Osteoblast (primary cell): ENCODE results near the gene NDUFV2. TPM values are rescaled to one million over a fixed set of nuclear protein-coding genes. Genes with fewer than 3 reads are reported as not detected.

ENCODE experiments used
- DNase-seq: peaks from one replicate; pipeline ENCODE4 v3.0.0; 2011; ENCODE audit warnings: low spot score, mixed read lengths; ENCODE audit not compliant: insufficient read length; ENCODE audit errors: missing footprints
- H2AFZ ChIP-seq: 2 replicates; pipeline ENCODE4 v1.6.0; 2011; ENCODE audit warnings: mild to moderate bottlenecking, low read length
- H3K27ac ChIP-seq: 2 replicates; pipeline ENCODE4 v1.5.1; 2011; ENCODE audit warnings: mild to moderate bottlenecking, low read depth, low read length, moderate library complexity
- H3K27me3 ChIP-seq: 2 replicates; pipeline ENCODE4 v1.6.0; 2012; ENCODE audit warnings: mild to moderate bottlenecking, control low read depth, inconsistent platforms, low read length, moderate library complexity; ENCODE audit not compliant: insufficient read depth
- H3K36me3 ChIP-seq: 2 replicates; pipeline ENCODE4 v1.5.1; 2011; ENCODE audit warnings: mild to moderate bottlenecking, low read length, control low read depth, moderate library complexity; ENCODE audit not compliant: insufficient read depth
- H3K4me1 ChIP-seq: 2 replicates; pipeline ENCODE4 v1.5.1; 2011; ENCODE audit warnings: mild to moderate bottlenecking, low read length, control low read depth, moderate library complexity; ENCODE audit not compliant: insufficient read depth
- H3K4me2 ChIP-seq: 2 replicates; pipeline ENCODE4 v1.6.0; 2011; ENCODE audit warnings: mild to moderate bottlenecking, low read length; ENCODE audit not compliant: insufficient read depth
- H3K4me3 ChIP-seq: fragments of 200-600 bp; sonication (generic); 3 replicates; pipeline ENCODE4 v1.5.1; 2012; ENCODE audit warnings: mild to moderate bottlenecking, low read length, inconsistent platforms; ENCODE audit not compliant: insufficient read depth
- H3K79me2 ChIP-seq: 2 replicates; pipeline ENCODE4 v1.6.0; 2012; ENCODE audit warnings: mild to moderate bottlenecking, low read length, control low read depth, inconsistent platforms; ENCODE audit not compliant: insufficient read depth
- H3K9me3 ChIP-seq: 2 replicates; pipeline ENCODE4 v1.5.1; 2011; ENCODE audit warnings: low read depth, low read length, control low read depth
- H4K20me1 ChIP-seq: 2 replicates; pipeline ENCODE4 v1.6.0; 2012; ENCODE audit warnings: mild to moderate bottlenecking, low read length, control low read depth; ENCODE audit not compliant: insufficient read depth
- total RNA-seq: library from RNA; depleted of rRNA; stranded (reverse); fragments of >200 nt; gene quantifications from 2 replicates; pipeline ENCODE4 v1.2.3, GENCODE V29; 2012
- TF ChIP-seq, protein P1 (sequence below): IDR thresholded peaks from 2 replicates; pipeline ENCODE4 v1.5.1; 2011; ENCODE audit warnings: mild to moderate bottlenecking, low read depth, low read length, moderate library complexity; ENCODE audit errors: extremely low read depth

NDUFV2 gene
- total RNA-seq = 95.9 and 102 TPM in 2 replicates

DNA sequence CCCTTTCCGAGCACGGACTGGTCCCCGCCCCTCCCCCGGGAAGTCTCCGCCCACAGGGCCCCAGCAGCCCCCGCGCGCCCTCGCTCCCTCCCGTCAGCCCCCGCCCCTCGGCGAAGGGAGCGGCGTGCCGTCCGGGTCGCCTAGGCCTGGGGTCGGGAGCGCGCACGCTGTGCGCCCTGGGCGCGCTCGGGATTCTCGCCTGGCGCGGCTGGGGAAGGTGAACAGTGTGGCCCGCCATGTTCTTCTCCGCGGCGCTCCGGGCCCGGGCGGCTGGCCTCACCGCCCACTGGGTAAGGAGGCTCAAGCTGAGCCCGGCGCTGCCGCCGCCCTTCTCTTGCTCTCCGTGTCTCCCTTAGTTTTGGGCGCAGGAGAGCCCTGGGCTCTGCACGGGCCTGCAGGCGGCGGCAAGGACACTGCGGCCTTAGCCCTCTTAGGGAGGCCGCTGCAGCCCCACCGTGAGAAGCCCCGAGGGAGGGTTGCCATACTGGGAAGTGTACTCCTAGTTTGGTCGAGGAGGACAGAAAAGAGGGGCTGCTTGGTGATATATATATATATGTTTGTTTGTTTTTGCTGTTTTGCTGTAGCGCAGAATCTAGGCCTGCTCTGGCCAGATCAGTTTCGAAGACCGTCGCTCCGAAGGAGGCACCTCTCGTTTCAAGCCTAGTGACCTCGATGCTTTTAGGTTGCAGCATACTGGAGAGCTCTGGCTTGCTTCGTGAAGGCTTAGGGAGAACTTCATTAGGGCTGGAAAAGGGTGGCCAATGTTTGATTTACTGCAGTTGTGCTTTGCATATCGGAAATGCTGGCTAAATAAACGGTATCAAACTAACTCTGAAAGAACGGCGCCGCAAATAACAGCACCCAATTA, at the start of gene NDUFV2:
Gene NDUFV2, plus strand, starts transcription at position 192 of the 868 bp plus-strand sequence. Its CDS starts 45 bp downstream, at position 237.
- no peaks in the 10 kb centered on the region for H3K36me3 ChIP-seq
- peaks cover 52% of the 10 kb centered on the region for H3K79me2 ChIP-seq
- H3K27me3 ChIP-seq = no peaks in the 10 kb centered on the region
- no peaks in the 10 kb centered on the region for H3K9me3 ChIP-seq
- DNase-seq = peak; percentile 97
- H3K27ac ChIP-seq = peak within 1 kb of the TSS; percentile 93
- peak within 1 kb of the TSS; percentile 97 for H3K4me2 ChIP-seq
- H3K4me1 ChIP-seq = peaks cover 44% of the 10 kb centered on the region
- peak within 1 kb of the TSS; percentile 76 for H2AFZ ChIP-seq
- H3K4me3 ChIP-seq = peak within 1 kb of the TSS; percentile 81
- TF ChIP-seq, protein P1, sequence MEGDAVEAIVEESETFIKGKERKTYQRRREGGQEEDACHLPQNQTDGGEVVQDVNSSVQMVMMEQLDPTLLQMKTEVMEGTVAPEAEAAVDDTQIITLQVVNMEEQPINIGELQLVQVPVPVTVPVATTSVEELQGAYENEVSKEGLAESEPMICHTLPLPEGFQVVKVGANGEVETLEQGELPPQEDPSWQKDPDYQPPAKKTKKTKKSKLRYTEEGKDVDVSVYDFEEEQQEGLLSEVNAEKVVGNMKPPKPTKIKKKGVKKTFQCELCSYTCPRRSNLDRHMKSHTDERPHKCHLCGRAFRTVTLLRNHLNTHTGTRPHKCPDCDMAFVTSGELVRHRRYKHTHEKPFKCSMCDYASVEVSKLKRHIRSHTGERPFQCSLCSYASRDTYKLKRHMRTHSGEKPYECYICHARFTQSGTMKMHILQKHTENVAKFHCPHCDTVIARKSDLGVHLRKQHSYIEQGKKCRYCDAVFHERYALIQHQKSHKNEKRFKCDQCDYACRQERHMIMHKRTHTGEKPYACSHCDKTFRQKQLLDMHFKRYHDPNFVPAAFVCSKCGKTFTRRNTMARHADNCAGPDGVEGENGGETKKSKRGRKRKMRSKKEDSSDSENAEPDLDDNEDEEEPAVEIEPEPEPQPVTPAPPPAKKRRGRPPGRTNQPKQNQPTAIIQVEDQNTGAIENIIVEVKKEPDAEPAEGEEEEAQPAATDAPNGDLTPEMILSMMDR = no peak
- peaks cover 36% of the 10 kb centered on the region for H4K20me1 ChIP-seq

DNA sequence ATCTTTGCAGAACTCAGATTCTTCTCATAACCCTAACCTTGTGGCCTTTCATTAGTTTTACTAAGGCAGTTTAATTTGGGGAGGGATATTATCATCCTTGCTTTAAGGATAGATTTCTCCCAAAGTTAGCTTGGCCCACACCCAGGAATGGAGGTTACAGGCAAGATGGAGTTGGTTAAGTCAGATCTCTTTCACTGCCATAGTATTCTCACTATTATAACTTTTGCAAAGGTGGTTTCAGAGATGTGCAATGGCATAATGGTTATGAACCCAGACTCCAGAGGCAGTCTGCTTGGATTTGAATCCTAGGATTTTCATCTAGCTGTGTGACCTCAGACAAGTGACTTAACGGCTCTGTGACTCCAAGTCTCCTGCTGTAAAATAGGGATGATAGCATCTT, 48.7 kb upstream of the NDUFV2 start:
- Histone ChIP-seq H3K36me3 (no peaks in the 10 kb centered on the region), H3K9me3 (peaks cover 6% of the 10 kb centered on the region), H3K4me1 (peaks cover 17% of the 10 kb centered on the region), H3K27ac (no peak overlapping the region), H4K20me1 (no peaks in the 10 kb centered on the region), H3K79me2 (no peaks in the 10 kb centered on the region), H2AFZ (no peak overlapping the region), H3K4me3 (no peak overlapping the region), H3K27me3 (no peaks in the 10 kb centered on the region), H3K4me2 (no peak overlapping the region)
- DNase-seq = no peak
- TF ChIP-seq, protein P1 = no peak

DNA sequence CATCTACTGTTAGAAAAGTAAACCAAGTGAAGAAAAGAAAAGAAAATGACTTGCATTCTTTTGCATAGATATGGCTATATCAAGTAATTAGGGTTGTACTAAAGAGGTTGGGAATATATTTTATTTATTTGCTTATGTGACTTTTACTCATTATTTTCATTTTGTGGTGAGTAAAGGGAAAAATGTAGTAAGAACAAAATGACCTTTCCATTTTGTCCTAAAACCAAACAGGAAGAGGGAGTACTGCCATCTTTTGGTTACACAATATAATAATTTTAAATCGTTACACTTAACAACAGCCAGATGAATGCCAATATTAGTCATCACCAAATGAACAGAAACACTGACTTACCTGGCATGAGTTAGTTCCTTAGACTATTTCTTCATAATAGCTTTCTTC, 47.3 kb upstream of the NDUFV2 start:
- Histone ChIP-seq H3K4me1 (peaks cover 8% of the 10 kb centered on the region), H3K4me3 (no peak overlapping the region), H3K79me2 (no peaks in the 10 kb centered on the region), H4K20me1 (no peaks in the 10 kb centered on the region), H3K36me3 (no peaks in the 10 kb centered on the region), H3K9me3 (peaks cover 6% of the 10 kb centered on the region), H3K4me2 (peak overlapping the region; percentile 10), H2AFZ (peak overlapping the region; percentile 46), H3K27me3 (no peaks in the 10 kb centered on the region), H3K27ac (peak overlapping the region; percentile 34)
- peak; percentile 84 for DNase-seq
- TF ChIP-seq, protein P1 = peak; percentile 40

DNA sequence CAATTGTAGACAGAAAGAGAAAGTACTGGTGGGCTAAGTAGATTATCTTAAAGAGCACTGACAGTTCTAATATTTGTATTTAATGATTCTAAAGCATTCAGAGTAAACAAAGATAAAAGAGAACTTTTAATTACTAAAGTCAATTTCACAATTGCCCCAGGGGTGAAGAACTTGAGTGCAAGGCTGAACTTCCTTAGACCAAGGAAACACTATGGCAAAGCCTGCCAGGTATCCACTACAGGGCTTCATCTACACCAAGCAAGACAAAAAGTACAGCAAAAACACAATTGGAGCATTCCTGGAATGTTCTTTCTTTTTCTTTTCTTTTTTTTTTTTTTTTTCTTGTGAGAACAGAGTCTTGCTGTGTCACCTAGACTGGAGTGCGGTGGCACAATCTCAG, 46.9 kb upstream of the NDUFV2 start:
- Histone ChIP-seq H2AFZ (no peak overlapping the region), H3K36me3 (no peaks in the 10 kb centered on the region), H3K27me3 (no peaks in the 10 kb centered on the region), H4K20me1 (no peaks in the 10 kb centered on the region), H3K9me3 (peaks cover 6% of the 10 kb centered on the region), H3K27ac (no peak overlapping the region), H3K4me1 (peaks cover 8% of the 10 kb centered on the region), H3K4me2 (peak overlapping the region; percentile 0), H3K79me2 (no peaks in the 10 kb centered on the region), H3K4me3 (no peak overlapping the region)
- no peak for DNase-seq
- TF ChIP-seq, protein P1 = no peak
